Vein endothelial cell (primary cell): ENCODE results near the gene GAGE12D. TPM values are rescaled to one million over a fixed set of nuclear protein-coding genes. Genes with fewer than 3 reads are reported as not detected.

ENCODE experiments used
- small RNA-seq: library from RNA; depleted of rRNA; stranded (forward); fragments of <200 nt; gene quantifications from one replicate; pipeline ENCODE3, GENCODE V24; 2012
- total RNA-seq: library from RNA; depleted of rRNA; stranded (reverse); fragments of >200 nt; gene quantifications from 2 replicates; pipeline ENCODE4 v1.2.3, GENCODE V29; 2012

Gene GAGE12D, protein sequence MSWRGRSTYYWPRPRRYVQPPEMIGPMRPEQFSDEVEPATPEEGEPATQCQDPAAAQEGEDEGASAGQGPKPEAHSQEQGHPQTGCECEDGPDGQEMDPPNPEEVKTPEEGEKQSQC
- total RNA-seq: not detected in 2 replicates

GRCh38 chrX:49541433-49541832 is at the start of gene GAGE12D:
TSS of gene GAGE12D (plus strand) at chrX:49541733. CDS start at chrX:49542888, 1,155 bp downstream.

DNA sequence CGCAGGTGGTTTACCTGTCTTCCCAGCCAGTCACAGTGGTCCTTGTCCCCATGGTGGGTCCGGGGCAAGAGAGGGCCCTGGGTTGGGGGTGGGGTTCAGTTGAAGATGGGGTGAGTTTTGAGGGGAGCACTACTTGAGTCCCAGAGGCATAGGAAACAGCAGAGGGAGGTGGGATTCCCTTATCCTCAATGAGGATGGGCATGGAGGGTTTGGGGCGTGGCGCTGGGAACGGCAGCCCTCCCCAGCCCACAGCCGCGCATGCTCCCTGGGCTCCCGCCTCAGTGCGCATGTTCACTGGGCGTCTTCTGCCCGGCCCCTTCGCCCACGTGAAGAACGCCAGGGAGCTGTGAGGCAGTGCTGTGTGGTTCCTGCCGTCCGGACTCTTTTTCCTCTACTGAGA is 9.7 kb upstream of the GAGE12D start, which contains the start of gene GAGE12C:
GAGE12C (plus strand) TSS at position 301 of the 400 bp plus-strand sequence. CDS start 1,155 bp downstream, outside the sequence.

DNA sequence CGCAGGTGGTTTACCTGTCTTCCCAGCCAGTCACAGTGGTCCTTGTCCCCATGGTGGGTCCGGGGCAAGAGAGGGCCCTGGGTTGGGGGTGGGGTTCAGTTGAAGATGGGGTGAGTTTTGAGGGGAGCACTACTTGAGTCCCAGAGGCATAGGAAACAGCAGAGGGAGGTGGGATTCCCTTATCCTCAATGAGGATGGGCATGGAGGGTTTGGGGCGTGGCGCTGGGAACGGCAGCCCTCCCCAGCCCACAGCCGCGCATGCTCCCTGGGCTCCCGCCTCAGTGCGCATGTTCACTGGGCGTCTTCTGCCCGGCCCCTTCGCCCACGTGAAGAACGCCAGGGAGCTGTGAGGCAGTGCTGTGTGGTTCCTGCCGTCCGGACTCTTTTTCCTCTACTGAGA is 9.5 kb downstream of the GAGE12D start, which contains the start of gene GAGE12E:
GAGE12E (plus strand) TSS at position 301 of the 400 bp plus-strand sequence. CDS start 1,155 bp downstream, outside the sequence.

DNA sequence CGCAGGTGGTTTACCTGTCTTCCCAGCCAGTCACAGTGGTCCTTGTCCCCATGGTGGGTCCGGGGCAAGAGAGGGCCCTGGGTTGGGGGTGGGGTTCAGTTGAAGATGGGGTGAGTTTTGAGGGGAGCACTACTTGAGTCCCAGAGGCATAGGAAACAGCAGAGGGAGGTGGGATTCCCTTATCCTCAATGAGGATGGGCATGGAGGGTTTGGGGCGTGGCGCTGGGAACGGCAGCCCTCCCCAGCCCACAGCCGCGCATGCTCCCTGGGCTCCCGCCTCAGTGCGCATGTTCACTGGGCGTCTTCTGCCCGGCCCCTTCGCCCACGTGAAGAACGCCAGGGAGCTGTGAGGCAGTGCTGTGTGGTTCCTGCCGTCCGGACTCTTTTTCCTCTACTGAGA is 19.0 kb downstream of the GAGE12D start, which contains the start of gene GAGE12F:
GAGE12F (plus strand) TSS at position 301 of the 400 bp plus-strand sequence. CDS start 1,155 bp downstream, outside the sequence.

DNA sequence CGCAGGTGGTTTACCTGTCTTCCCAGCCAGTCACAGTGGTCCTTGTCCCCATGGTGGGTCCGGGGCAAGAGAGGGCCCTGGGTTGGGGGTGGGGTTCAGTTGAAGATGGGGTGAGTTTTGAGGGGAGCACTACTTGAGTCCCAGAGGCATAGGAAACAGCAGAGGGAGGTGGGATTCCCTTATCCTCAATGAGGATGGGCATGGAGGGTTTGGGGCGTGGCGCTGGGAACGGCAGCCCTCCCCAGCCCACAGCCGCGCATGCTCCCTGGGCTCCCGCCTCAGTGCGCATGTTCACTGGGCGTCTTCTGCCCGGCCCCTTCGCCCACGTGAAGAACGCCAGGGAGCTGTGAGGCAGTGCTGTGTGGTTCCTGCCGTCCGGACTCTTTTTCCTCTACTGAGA is 28.6 kb downstream of the GAGE12D start, which contains the start of gene GAGE12G:
GAGE12G (plus strand) TSS at position 301 of the 400 bp plus-strand sequence. CDS start 1,155 bp downstream, outside the sequence.

DNA sequence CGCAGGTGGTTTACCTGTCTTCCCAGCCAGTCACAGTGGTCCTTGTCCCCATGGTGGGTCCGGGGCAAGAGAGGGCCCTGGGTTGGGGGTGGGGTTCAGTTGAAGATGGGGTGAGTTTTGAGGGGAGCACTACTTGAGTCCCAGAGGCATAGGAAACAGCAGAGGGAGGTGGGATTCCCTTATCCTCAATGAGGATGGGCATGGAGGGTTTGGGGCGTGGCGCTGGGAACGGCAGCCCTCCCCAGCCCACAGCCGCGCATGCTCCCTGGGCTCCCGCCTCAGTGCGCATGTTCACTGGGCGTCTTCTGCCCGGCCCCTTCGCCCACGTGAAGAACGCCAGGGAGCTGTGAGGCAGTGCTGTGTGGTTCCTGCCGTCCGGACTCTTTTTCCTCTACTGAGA is 38.1 kb downstream of the GAGE12D start, which contains the start of gene GAGE12H:
GAGE12H (plus strand) TSS at position 301 of the 400 bp plus-strand sequence. CDS start 1,155 bp downstream, outside the sequence.

GRCh38 chrX:49589196-49589595 is 47.7 kb downstream of the GAGE12D start, which contains the start of gene GAGE2A:
TSS of gene GAGE2A (plus strand) at chrX:49589496. CDS start at chrX:49590651, 1,155 bp downstream.

Small RNAs within 50 kb of the gene (small RNA-seq; reads per million reads assigned to genes)
- gene GAGE12B: not detected

Other genes with a start within 250 kb of the GAGE12D start
- gene GAGE10, start 238.1 kb upstream of the GAGE12D start, total RNA-seq: not detected in 2 replicates
- not detected in 2 replicates for gene GAGE12J, start 219.7 kb upstream of the GAGE12D start, total RNA-seq
- not detected in 2 replicates for gene GAGE13, start 210.2 kb upstream of the GAGE12D start, total RNA-seq
- not detected in 2 replicates for gene GAGE12C, start 9.6 kb upstream of the GAGE12D start, total RNA-seq
- gene GAGE12E, start 9.6 kb downstream of the GAGE12D start, total RNA-seq: not detected in 2 replicates
- not detected in 2 replicates for gene GAGE12F, start 19.1 kb downstream of the GAGE12D start, total RNA-seq
- gene GAGE12G, start 28.7 kb downstream of the GAGE12D start, total RNA-seq: not detected in 2 replicates
- gene GAGE12H, start 38.2 kb downstream of the GAGE12D start, total RNA-seq: not detected in 2 replicates
- not detected in 2 replicates for gene GAGE2A, start 47.8 kb downstream of the GAGE12D start, total RNA-seq
- gene GAGE1, start 57.3 kb downstream of the GAGE12D start, total RNA-seq: not detected in 2 replicates
- gene PAGE1, start 154.3 kb downstream of the GAGE12D start, total RNA-seq: not detected in 2 replicates